ENCODE results near the gene ZNF891.

Gene ZNF891

DNA sequence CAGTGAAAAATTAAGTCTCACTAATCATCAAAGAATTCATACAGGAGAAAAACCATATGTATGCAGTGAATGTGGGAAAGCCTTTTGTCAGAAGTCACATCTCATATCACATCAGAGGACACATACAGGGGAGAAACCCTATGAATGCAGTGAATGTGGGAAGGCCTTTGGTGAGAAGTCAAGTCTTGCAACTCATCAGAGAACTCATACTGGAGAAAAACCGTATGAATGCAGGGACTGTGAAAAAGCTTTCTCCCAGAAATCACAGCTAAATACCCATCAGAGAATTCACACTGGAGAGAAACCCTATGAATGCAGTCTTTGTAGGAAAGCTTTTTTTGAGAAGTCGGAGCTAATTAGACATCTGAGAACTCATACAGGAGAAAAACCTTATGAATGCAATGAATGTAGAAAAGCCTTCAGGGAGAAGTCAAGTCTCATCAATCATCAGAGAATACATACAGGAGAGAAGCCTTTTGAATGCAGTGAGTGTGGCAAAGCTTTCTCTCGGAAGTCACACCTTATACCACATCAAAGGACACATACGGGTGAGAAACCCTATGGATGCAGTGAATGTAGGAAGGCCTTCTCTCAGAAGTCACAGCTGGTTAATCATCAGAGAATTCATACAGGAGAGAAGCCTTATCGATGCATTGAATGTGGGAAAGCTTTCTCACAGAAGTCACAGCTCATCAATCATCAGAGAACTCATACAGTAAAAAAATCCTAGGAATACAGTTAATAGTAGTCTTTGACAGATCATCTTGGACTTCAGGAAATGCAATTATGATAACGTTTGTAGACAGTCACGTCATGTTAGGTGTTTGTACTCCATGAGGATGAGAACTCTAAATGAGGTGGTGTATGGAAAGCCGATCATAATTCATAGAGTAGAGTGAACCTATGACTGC, 71.6 kb downstream of the ZNF891 start:
- DNase-seq = no peak

DNA sequence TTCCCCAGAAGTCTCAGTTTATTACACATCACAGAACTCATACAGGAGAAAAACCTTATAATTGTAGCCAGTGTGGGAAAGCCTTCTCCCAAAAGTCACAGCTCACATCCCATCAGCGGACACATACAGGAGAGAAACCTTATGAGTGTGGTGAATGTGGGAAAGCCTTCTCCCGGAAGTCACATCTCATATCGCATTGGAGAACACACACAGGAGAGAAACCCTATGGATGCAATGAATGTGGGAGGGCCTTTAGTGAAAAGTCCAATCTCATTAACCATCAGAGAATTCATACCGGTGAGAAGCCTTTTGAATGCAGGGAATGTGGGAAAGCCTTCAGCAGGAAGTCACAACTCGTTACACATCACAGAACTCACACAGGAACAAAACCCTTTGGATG, 72.6 kb downstream of the ZNF891 start:
- no peak for DNase-seq
